ENCODE measurements around the gene NXT2. TPM values are rescaled to one million over a fixed set of nuclear protein-coding genes. Genes with fewer than 3 reads are reported as not detected.

Gene NXT2
- total RNA-seq, 1 experiment from 2014 or later: 20.3 TPM

DNA sequence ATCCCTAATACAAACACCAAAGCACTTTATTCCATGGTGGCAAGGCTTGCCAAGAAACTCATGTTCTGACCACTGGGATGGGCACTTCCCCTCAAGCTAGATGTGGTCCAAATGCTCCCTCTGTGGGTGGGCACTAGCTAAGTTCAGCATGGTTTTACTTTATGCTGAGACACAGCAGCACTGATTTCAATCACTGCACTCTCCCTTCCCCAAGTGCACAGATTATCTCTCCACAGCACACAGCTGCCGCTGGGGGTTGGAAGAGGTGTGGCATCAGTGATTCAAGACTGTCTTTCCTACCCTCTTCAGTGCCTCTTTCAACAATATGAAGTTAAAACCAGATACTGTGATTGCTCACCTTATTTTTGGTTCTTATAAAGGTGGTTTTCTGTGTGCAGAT, 38.2 kb upstream of the NXT2 start:
- H3K23me2 ChIP-seq (ENCODE audit: insufficient read length, low read depth, low read length, poor library complexity, severe bottlenecking): no peaks in the 10 kb centered on the region
- TF ChIP-seq CTCF (conservative IDR thresholded peaks at IDR 0.05): no peak
- H3K18ac ChIP-seq (ENCODE audit: insufficient read length, low read depth, low read length): no peak overlapping the region
- no peak overlapping the region for H2AFZ ChIP-seq (ENCODE audit: low read length)
- H4K20me1 ChIP-seq (ENCODE audit: control insufficient read depth, insufficient read depth, insufficient read length): no peaks in the 10 kb centered on the region
- Mint-ChIP-seq H3K9me3 (no peaks in the 10 kb centered on the region), H3K27me3 (ENCODE audit: low read depth) (peaks cover 7% of the 10 kb centered on the region), H3K27ac (no peak overlapping the region), H3K4me3 (no peak overlapping the region), H3K36me3 (ENCODE audit: insufficient read depth in 1 of 3, low read depth in 3 of 3) (no peaks in the 10 kb centered on the region), H3K4me1 (no peaks in the 10 kb centered on the region)
- H2BK20ac ChIP-seq (ENCODE audit: low read depth, low read length, poor library complexity, severe bottlenecking): no peak overlapping the region
- H2BK120ac ChIP-seq (ENCODE audit: low read depth, low read length, poor library complexity, severe bottlenecking): no peak overlapping the region
- H3K56ac ChIP-seq (ENCODE audit: insufficient read length, low read depth, low read length): no peak overlapping the region
- no peaks in the 10 kb centered on the region for H3K9me3 ChIP-seq (ENCODE audit: control insufficient read depth, low read depth, low read length)
- no peak overlapping the region for H2BK12ac ChIP-seq (ENCODE audit: insufficient read length, low read depth, low read length)
- no peak overlapping the region for H2AK5ac ChIP-seq (ENCODE audit: insufficient read length, low read length)
- no peak overlapping the region for H3K9ac ChIP-seq (ENCODE audit: extremely low read depth, insufficient read length, low read length)
- H3K4ac ChIP-seq (ENCODE audit: low read depth, low read length): no peak overlapping the region
- no peak overlapping the region for H2BK5ac ChIP-seq (ENCODE audit: insufficient read length, low read length)
- no peaks in the 10 kb centered on the region for H3K79me1 ChIP-seq (ENCODE audit: insufficient read depth, low read depth, low read length, poor library complexity, severe bottlenecking)
- H3K4me1 ChIP-seq (ENCODE audit: insufficient read depth, low read length): no peaks in the 10 kb centered on the region
- H3K27ac ChIP-seq (ENCODE audit: insufficient read length, low read depth, low read length): no peak overlapping the region
- H2BK15ac ChIP-seq (ENCODE audit: low read depth, low read length): no peak overlapping the region
- H3K14ac ChIP-seq (ENCODE audit: insufficient read depth, low read length): no peak overlapping the region
- WGBS (ENCODE audit: extremely low coverage, insufficient read length, low lambda C conversion rate): no CpG with 5 or more reads among the region's 1 CpG
- H3T11ph ChIP-seq (ENCODE audit: low read length): no peak overlapping the region
- no peaks in the 10 kb centered on the region for H3K27me3 ChIP-seq (ENCODE audit: insufficient read depth, low read length)
- DNase-seq: no peak
- H3K79me2 ChIP-seq (ENCODE audit: insufficient read depth, low read length): no peaks in the 10 kb centered on the region
- no peak overlapping the region for H3K23ac ChIP-seq (ENCODE audit: insufficient read length, low read depth, low read length)
- H4K91ac ChIP-seq (ENCODE audit: insufficient read length, low read depth, low read length): no peak overlapping the region
- no peak overlapping the region for H3K4me2 ChIP-seq (ENCODE audit: insufficient read depth, insufficient read length, low read length)
- H4K5ac ChIP-seq (ENCODE audit: insufficient read length, low read depth, low read length): no peak overlapping the region
- no peak overlapping the region for H4K8ac ChIP-seq (replicated peaks; ENCODE audit: insufficient read length, low read depth, low read length)

All from H9 (cell line).